Measurements from ENCODE around the gene ENTREP1.

GRCh38 chr9:69429281-69429680, 104.3 kb downstream of the ENTREP1 start:
- TF ChIP-seq CTCF (IDR thresholded peaks at IDR 0.05) = no peak
- TF ChIP-seq POLR2A (IDR thresholded peaks at IDR 0.05) = no peak
- no peak for TF ChIP-seq EP300 (IDR thresholded peaks at IDR 0.05)
- no peak for TF ChIP-seq POLR2AphosphoS5 (IDR thresholded peaks at IDR 0.05)
